KOPT-K1 (cell line): ENCODE measurements around the gene SNX12.

Source experiments
- H3K27ac ChIP-seq: fragments of 200-600 bp; sonication (generic); 2 replicates; pipeline ENCODE4 v1.5.1; 2016; ENCODE audit warnings: antibody characterized with exemption, mild to moderate bottlenecking, low read depth, low read length; ENCODE audit not compliant: poor library complexity, severe bottlenecking
- H3K36me3 ChIP-seq: fragments of 200-600 bp; sonication (generic); 2 replicates; pipeline ENCODE4 v1.5.1; 2017; ENCODE audit warnings: antibody characterized with exemption, mild to moderate bottlenecking, low read length, moderate library complexity; ENCODE audit not compliant: insufficient read depth
- H3K9me3 ChIP-seq: fragments of 200-600 bp; sonication (generic); 2 replicates; pipeline ENCODE4 v1.5.1; 2017; ENCODE audit warnings: antibody characterized with exemption, low read length, mild to moderate bottlenecking; ENCODE audit not compliant: insufficient read depth, poor library complexity, severe bottlenecking

Gene SNX12

GRCh38 chrX:71068044-71068918 is at the start of gene SNX12:
Gene SNX12 (minus strand): TSS chrX:71068334. CDS start chrX:71068306, 28 bp downstream.
- Histone ChIP-seq H3K9me3 (no peaks in the 10 kb centered on the region), H3K36me3 (0 out of 2 replicates have a peak, but pooled peaks cover 4% of the 10 kb centered on the region), H3K27ac (peak within 1 kb of the TSS; percentile 89)

GRCh38 chrX:71117358-71117757 is 49.2 kb upstream of the SNX12 start:
- Histone ChIP-seq H3K36me3 (peaks cover 26% of the 10 kb centered on the region), H3K9me3 (no peaks in the 10 kb centered on the region), H3K27ac (peak overlapping the region; percentile 91)

- Histone ChIP-seq H3K27ac (peak overlapping the region; percentile 99), H3K36me3 (peaks cover 37% of the 10 kb centered on the region), H3K9me3 (no peaks in the 10 kb centered on the region)
Measured at GRCh38 chrX:71111921-71112431, 43.8 kb upstream of the SNX12 start.

- Histone ChIP-seq H3K9me3 (no peaks in the 10 kb centered on the region), H3K36me3 (peaks cover 42% of the 10 kb centered on the region), H3K27ac (peak within 1 kb of the TSS; percentile 99)
Measured at GRCh38 chrX:71111141-71111843, 43.2 kb upstream of the SNX12 start, which contains the start of gene IL2RG. Gene IL2RG (minus strand): TSS chrX:71111577. CDS start chrX:71111539, 38 bp downstream.

- Histone ChIP-seq H3K36me3 (peaks cover 43% of the 10 kb centered on the region), H3K27ac (peak overlapping the region; percentile 99), H3K9me3 (no peaks in the 10 kb centered on the region)
Measured at GRCh38 chrX:71109051-71109450, 40.9 kb upstream of the SNX12 start.

- no peaks in the 10 kb centered on the region for H3K9me3 ChIP-seq
- peak overlapping the region; percentile 99 for H3K27ac ChIP-seq
- peaks cover 43% of the 10 kb centered on the region for H3K36me3 ChIP-seq
Measured at GRCh38 chrX:71107762-71108360, 39.7 kb upstream of the SNX12 start.

- H3K9me3 ChIP-seq: no peaks in the 10 kb centered on the region
- peak overlapping the region; percentile 99 for H3K27ac ChIP-seq
- H3K36me3 ChIP-seq: peaks cover 43% of the 10 kb centered on the region
Measured at GRCh38 chrX:71107245-71107644, 39.1 kb upstream of the SNX12 start.

- Histone ChIP-seq H3K36me3 (peaks cover 43% of the 10 kb centered on the region), H3K9me3 (no peaks in the 10 kb centered on the region), H3K27ac (peak within 1 kb of the TSS; percentile 99)
Measured at GRCh38 chrX:71106427-71106826, 38.3 kb upstream of the SNX12 start, which contains the start of gene CXorf65. Gene CXorf65 (minus strand): TSS chrX:71106740. CDS start chrX:71106556, 184 bp downstream.

GRCh38 chrX:71105628-71106027 is 37.5 kb upstream of the SNX12 start:
- Histone ChIP-seq H3K36me3 (peaks cover 42% of the 10 kb centered on the region), H3K9me3 (no peaks in the 10 kb centered on the region), H3K27ac (peak overlapping the region; percentile 99)

GRCh38 chrX:71103110-71103983 is 35.2 kb upstream of the SNX12 start:
- Histone ChIP-seq H3K27ac (peak overlapping the region; percentile 99), H3K36me3 (peaks cover 19% of the 10 kb centered on the region), H3K9me3 (no peaks in the 10 kb centered on the region)

- Histone ChIP-seq H3K9me3 (no peaks in the 10 kb centered on the region), H3K27ac (peak overlapping the region; percentile 99), H3K36me3 (peaks cover 9% of the 10 kb centered on the region)
Measured at GRCh38 chrX:71102292-71102691, 34.2 kb upstream of the SNX12 start.

- Histone ChIP-seq H3K9me3 (no peaks in the 10 kb centered on the region), H3K27ac (peak overlapping the region; percentile 99), H3K36me3 (no peaks in the 10 kb centered on the region)
Measured at GRCh38 chrX:71100581-71101505, 32.7 kb upstream of the SNX12 start.

GRCh38 chrX:71099736-71100135 is 31.6 kb upstream of the SNX12 start:
- peak overlapping the region; percentile 18 for H3K27ac ChIP-seq
- no peaks in the 10 kb centered on the region for H3K36me3 ChIP-seq
- no peaks in the 10 kb centered on the region for H3K9me3 ChIP-seq
